ENCODE measurements around the gene KCND3. TPM values are rescaled to one million over a fixed set of nuclear protein-coding genes. Genes with fewer than 3 reads are reported as not detected.
A peak's percentile ranks its signal among the peaks of the same experiment; 100 is the strongest.

KCND3 gene
- total RNA-seq, 4 donors from 2014 or later = 6.9 to 11.7 (median 9.5) TPM

- DNase-seq (ENCODE audit: low spot score) (no peak), ATAC-seq (ENCODE audit: low FRiP score) (no peak)
- no peak for TF ChIP-seq CTCF (IDR thresholded peaks at IDR 0.05)
Observed at GRCh38 chr1:111775966-111776365, 213.5 kb downstream of the KCND3 start.

GRCh38 chr1:111770916-111771315 is 218.6 kb downstream of the KCND3 start:
- DNase-seq (ENCODE audit: low spot score) = no peak
- TF ChIP-seq CTCF (IDR thresholded peaks at IDR 0.05) = no peak
- no peak for ATAC-seq (ENCODE audit: low FRiP score)

- ATAC-seq (ENCODE audit: low FRiP score) = peak; percentile 76
- peak in 2 of 3 donors; percentile 21 to 30 for TF ChIP-seq CTCF (IDR thresholded peaks at IDR 0.05)
- no peak for DNase-seq (ENCODE audit: low spot score)
Observed at GRCh38 chr1:111769517-111770146, 219.8 kb downstream of the KCND3 start.

- no peak for DNase-seq (ENCODE audit: low spot score)
- no peak for ATAC-seq (ENCODE audit: low FRiP score)
- no peak for TF ChIP-seq CTCF (IDR thresholded peaks at IDR 0.05)
Observed at GRCh38 chr1:111768625-111769024, 220.8 kb downstream of the KCND3 start.

- no peak for DNase-seq (ENCODE audit: low spot score)
- no peak for ATAC-seq (ENCODE audit: low FRiP score)
Observed at GRCh38 chr1:111768023-111768422, 221.4 kb downstream of the KCND3 start.

GRCh38 chr1:111762332-111762731 is 227.1 kb downstream of the KCND3 start:
- no peak for DNase-seq (ENCODE audit: low spot score)
- no peak for TF ChIP-seq CTCF (IDR thresholded peaks at IDR 0.05)
- no peak for ATAC-seq (ENCODE audit: low FRiP score)

More at GRCh38 chr1:111768023-111768422, 221.4 kb downstream of the KCND3 start:
- TF ChIP-seq CTCF (IDR thresholded peaks at IDR 0.05) = no peak

- ATAC-seq (ENCODE audit: low FRiP score) = no peak
- no peak for TF ChIP-seq CTCF (IDR thresholded peaks at IDR 0.05)
- DNase-seq (ENCODE audit: low spot score) = no peak
Observed at GRCh38 chr1:111761717-111762116, 227.8 kb downstream of the KCND3 start.

Data from omental fat pad (tissue), 4 donors.